Stimulated activated CD4-positive, alpha-beta T cell treated with anti-CD3 and anti-CD28 coated beads, TNF-alpha, amount 100 ng/mL, for 4 hours (primary cell): ENCODE results near the gene CA4.

Source experiments
- DNase-seq, 3 experiments: peaks; one replicate each; pipeline ENCODE4 v3.0.0-alpha.2; 2020; ENCODE audit warnings: low read depth in 3 of 3

CA4 gene

GRCh38 chr17:60155427-60155814 lies 5.6 kb downstream of the CA4 start:
- no peak for DNase-seq

- DNase-seq = no peak
These were observed 6.0 kb downstream of the CA4 start for GRCh38 chr17:60155815-60156214.

- DNase-seq = no peak
These were observed 7.0 kb downstream of the CA4 start for GRCh38 chr17:60156746-60157145.

GRCh38 chr17:60157487-60158040 lies 7.8 kb downstream of the CA4 start:
- no peak for DNase-seq

- no peak for DNase-seq
These were observed 9.1 kb downstream of the CA4 start for GRCh38 chr17:60158751-60159478.

- DNase-seq = no peak
These were observed 9.7 kb downstream of the CA4 start for GRCh38 chr17:60159479-60159866.

GRCh38 chr17:60160829-60161501 lies 11.2 kb downstream of the CA4 start:
- no peak for DNase-seq

GRCh38 chr17:60161598-60162330 lies 12.0 kb downstream of the CA4 start:
- DNase-seq = no peak

GRCh38 chr17:60163108-60163784 lies 13.5 kb downstream of the CA4 start:
- DNase-seq = no peak

GRCh38 chr17:60164164-60164563 lies 14.4 kb downstream of the CA4 start:
- DNase-seq = no peak

GRCh38 chr17:60164697-60165096 lies 14.9 kb downstream of the CA4 start:
- no peak for DNase-seq

- no peak for DNase-seq
These were observed 15.4 kb downstream of the CA4 start for GRCh38 chr17:60165223-60165622.

GRCh38 chr17:60165971-60166370 lies 16.2 kb downstream of the CA4 start:
- DNase-seq = no peak

- DNase-seq = no peak
These were observed 17.4 kb downstream of the CA4 start for GRCh38 chr17:60167065-60167741.

- DNase-seq = no peak
These were observed 18.9 kb downstream of the CA4 start for GRCh38 chr17:60168654-60169053.

- DNase-seq = no peak
These were observed 20.4 kb downstream of the CA4 start for GRCh38 chr17:60169921-60170817.

- no peak for DNase-seq
These were observed 21.3 kb downstream of the CA4 start for GRCh38 chr17:60170835-60171752.

- no peak for DNase-seq
These were observed 21.9 kb downstream of the CA4 start for GRCh38 chr17:60171753-60172079.

- no peak for DNase-seq
These were observed 23.6 kb downstream of the CA4 start for GRCh38 chr17:60173304-60173819.
